Measurements from ENCODE around the gene LAMC1.
"Not testable (repeated sequence)": the region's sequence is repeated elsewhere in the genome, so short reads cannot be mapped to it uniquely, and the experiment has no call there.

The LAMC1 gene

GRCh38 chr1:183043872-183044854, 20.9 kb downstream of the LAMC1 start:
- no peak for FAIRE-seq

GRCh38 chr1:183044893-183045649, 21.9 kb downstream of the LAMC1 start:
- no peak for FAIRE-seq

GRCh38 chr1:183048087-183049085, 25.2 kb downstream of the LAMC1 start:
- FAIRE-seq: no peak

GRCh38 chr1:183051546-183051945, 28.3 kb downstream of the LAMC1 start:
- FAIRE-seq: no peak

- no peak for FAIRE-seq
Measured at GRCh38 chr1:183052861-183053260, 29.6 kb downstream of the LAMC1 start.

GRCh38 chr1:183058851-183059502, 35.8 kb downstream of the LAMC1 start:
- FAIRE-seq: no peak

- FAIRE-seq: no peak
Measured at GRCh38 chr1:183061194-183061593, 38.0 kb downstream of the LAMC1 start.

GRCh38 chr1:183063349-183063748, 40.1 kb downstream of the LAMC1 start:
- no peak for FAIRE-seq

GRCh38 chr1:183065168-183065706, 42.0 kb downstream of the LAMC1 start:
- FAIRE-seq: no peak

GRCh38 chr1:183066432-183066831, 43.2 kb downstream of the LAMC1 start:
- FAIRE-seq: not testable (repeated sequence)

GRCh38 chr1:183069562-183070216, 46.5 kb downstream of the LAMC1 start:
- no peak for FAIRE-seq

GRCh38 chr1:183070234-183070922, 47.2 kb downstream of the LAMC1 start:
- no peak for FAIRE-seq

GRCh38 chr1:183070923-183071618, 47.9 kb downstream of the LAMC1 start:
- no peak for FAIRE-seq

GRCh38 chr1:183072595-183072994, 49.4 kb downstream of the LAMC1 start:
- FAIRE-seq: not testable (repeated sequence)

GRCh38 chr1:183073320-183073719, 50.1 kb downstream of the LAMC1 start:
- FAIRE-seq: no peak

- no peak for FAIRE-seq
Measured at GRCh38 chr1:183074215-183074614, 51.0 kb downstream of the LAMC1 start.

- FAIRE-seq: no peak
Measured at GRCh38 chr1:183075861-183076260, 52.6 kb downstream of the LAMC1 start.

GRCh38 chr1:183077097-183077496, 53.9 kb downstream of the LAMC1 start:
- no peak for FAIRE-seq

GRCh38 chr1:183079712-183080388, 56.6 kb downstream of the LAMC1 start:
- FAIRE-seq: no peak

Measured in colon (tissue), 2 donors.